GM04503 (cell line): ENCODE data around the gene NUDT14.
A peak's percentile ranks its signal among the peaks of the same experiment; 100 is the strongest.

Experiments
- DNase-seq: peaks from one replicate; pipeline ENCODE4 v3.0.0-alpha.2; 2012; ENCODE audit warnings: low read depth

The NUDT14 gene

DNA sequence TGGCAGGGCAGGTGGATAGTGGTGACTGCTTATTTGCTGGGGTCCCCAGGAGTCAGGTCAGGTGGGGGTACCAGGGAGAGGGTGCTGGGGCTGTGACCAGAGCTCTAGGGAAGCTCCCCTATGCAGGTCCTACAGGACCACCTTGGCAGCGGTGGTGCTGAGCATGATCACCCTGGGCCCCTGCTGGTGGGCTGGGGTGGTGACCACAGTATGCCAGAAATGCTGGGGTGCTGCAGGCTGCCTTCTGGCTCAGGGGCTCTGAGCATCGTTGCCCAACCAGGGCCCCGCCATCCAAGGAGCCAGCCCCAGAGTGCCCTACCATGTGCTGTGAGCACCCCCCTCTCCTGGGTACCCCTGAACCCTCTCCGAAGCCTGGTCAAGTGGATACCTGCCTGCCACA is 17.5 kb upstream of the NUDT14 start:
- DNase-seq = no peak

GRCh38 chr14:105197211-105197641 is 16.1 kb upstream of the NUDT14 start:
- DNase-seq = peak; percentile 30

- no peak for DNase-seq
Observed at GRCh38 chr14:105196265-105196960, 15.3 kb upstream of the NUDT14 start.

- no peak for DNase-seq
Observed at GRCh38 chr14:105195522-105196264, 14.6 kb upstream of the NUDT14 start.

DNA sequence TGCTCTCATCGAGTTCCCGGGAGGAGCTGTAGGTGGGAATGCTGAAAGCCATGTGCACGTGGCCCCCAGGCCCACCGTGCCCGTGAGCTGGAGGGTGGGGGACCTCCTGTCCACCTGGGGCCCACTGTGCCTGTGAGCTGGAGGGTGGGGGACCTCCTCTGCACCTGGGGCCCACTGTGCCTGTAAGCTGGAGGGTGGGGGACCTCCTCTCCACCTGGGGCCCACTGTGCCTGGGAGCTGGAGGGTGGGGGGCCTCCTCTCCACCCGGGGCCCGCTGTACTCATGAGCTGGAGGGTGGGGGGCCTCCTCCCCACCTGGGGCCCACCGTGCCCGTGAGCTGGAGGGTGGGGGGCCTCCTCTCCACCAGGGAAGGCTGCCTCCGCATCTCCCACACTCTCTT is 13.9 kb upstream of the NUDT14 start:
- DNase-seq = no peak

DNA sequence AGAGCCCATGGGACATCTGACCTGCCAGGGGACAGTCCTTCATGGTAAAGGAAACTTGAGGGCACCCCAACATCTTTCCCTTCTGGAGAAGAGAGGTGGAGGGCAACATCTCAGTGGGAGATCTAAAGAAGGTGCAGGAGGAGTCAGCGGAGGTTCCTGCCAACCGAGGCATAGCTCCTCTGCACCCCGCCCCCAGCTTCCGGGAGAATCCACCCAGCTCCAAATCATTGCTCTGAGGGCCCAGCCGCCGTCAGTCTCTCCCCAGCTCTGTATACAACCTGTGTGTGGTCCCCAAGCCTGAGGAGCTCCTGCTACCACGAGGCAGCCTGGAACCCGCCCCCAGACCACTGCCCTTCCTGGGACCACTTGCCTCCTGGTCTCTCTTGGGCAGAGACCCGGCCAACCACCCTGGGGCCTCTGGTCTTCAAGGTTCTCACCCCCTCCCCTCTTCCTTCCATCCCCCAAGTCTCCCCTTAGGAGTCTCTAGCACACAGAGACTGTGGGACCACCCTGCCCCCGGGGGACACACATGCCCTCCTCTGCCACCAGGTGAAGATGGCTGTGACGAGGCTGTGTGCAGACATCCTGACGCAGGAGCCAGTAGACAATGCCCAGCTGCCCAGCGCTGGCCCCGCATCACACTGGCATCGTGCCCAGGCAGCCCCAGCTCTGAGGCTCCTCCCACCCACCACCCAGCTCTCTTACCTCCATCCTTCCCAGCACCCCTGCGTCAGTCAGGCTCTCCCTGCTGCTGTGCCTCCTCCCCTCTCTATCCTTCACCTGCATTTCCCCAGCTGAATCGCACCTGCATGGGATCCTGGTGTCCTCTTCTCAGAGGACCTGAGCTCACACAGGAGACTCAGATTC is 13.0 kb upstream of the NUDT14 start:
- DNase-seq = no peak

- DNase-seq = no peak
Observed at GRCh38 chr14:105192866-105193731, 12.0 kb upstream of the NUDT14 start.

DNA sequence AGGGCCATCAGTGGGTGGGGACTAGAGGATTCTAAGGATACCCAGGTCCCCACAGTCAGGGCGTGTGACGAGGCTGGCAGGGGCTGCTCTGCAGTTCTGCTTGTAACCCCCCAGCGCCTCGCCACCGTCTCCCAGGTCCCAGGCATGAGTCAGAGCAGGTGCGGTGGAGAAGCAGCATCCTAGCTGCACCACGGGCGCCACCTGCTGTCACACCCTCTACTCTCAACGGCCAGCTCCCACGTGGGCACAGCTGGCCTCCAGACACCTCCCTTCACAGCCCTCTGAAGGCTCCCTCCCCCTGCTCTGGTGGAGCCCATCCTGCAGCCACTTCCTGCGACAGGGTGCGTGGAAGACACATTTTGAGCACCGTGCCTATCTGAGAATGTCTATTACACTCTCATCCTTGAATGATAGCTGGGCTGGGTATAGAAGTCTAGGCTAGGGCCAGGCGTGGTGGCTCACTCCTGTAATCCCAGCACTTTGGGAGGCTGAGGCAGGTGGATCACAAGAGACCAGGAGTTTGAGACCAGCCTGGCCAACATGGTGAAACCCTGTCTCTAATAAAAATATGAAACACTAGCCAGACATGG is 6.9 kb upstream of the NUDT14 start:
- no peak for DNase-seq

DNA sequence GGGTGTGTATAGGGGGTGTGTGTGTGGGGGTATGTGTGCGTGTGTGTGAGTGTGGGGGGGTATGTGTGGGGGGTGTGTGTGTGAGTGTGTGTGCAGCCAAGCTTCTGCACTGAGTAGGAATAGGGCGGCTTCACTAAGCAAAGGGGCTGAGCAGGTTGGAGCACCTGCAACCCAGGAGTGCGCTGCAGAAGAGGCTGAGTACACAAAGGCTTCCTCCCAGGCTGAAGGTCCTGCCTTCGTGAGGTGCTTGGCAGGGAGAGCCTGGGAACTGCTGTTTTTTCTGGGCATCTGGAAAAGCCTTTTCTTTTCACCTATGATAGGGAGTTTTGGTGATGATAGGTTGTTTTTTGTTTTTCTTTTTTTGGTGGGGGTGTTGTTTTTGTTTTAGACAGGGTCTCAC is 6.0 kb upstream of the NUDT14 start:
- DNase-seq = no peak

GRCh38 chr14:105185973-105186372 is 4.9 kb upstream of the NUDT14 start:
- no peak for DNase-seq

DNA sequence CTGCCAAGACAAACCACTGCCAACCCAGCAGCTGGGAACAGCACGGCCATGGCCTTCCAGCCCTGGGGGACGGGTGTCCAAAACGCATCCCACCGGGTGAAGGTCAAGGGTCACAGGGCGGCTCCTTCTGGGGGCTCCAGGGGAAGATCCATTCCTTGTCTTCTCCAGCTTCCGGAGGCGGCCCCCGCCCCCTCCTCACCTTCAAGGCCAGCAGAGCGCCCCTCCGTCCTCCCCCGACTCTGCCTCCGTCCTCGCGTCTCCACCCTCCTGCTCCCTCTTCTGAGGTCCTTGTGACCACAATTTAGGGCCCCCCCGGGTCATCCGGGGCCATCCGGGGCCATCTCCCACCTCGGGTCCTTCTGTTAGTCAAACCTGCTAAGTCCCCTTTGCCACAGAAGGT is 3.9 kb upstream of the NUDT14 start:
- DNase-seq = no peak

DNA sequence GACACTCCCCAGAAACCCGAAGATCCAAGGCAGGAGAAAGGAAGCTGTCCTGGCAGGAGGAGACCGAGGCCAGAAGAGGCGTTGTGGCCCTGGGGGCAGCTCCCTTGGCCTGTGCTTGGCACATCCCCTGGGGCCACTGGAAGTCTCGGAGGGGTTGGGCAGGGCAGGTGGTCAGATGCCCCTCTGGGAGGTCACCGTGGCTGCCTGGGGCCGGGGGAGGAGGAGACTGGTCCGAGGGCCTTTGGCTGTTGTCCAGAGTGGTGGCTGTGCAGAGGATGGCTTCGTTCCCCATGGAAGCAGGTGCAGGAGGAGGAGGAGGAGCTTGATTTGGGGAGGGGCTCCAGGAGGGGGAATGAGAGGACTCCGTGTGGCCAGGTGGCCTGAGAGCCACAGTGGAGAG is 3.3 kb upstream of the NUDT14 start:
- no peak for DNase-seq

GRCh38 chr14:105182296-105183020 is 1.3 kb upstream of the NUDT14 start:
- no peak for DNase-seq

DNA sequence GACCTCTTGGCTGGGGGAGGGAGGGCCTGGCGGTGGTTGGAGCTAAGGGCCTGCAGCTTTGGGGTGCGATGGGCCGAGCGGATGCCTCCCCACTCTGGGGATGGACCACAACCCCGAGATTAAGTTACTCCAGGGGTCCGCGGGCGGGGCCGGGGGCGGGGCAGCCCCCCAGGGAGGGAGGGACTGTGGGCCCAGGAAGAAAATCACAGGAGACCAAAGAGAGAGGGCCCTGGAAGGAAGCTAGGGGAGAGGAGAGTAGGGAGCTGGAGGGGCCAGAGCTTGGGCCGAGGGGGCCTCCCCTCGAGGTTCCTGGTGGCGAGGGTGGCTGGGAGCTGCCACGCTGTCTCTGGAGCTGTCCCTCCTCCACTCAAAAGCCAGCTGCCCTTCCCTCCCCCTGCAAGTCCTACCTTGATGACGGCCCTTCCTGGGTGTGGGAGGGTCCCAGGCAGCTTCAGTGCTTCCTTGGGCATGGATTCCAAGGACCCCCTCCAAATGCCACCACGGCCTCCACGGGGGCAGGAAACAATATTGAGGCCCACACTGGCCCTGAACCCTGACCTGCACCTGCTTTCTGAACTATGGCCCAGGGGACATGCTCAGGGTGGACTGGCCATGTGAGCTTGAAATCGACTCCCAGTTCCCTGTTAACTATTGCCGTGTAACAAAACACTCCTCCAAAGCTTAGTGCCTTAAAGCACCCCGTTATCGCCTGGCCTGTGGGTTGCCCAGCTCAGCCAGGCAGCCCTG is 610 bp upstream of the NUDT14 start:
- no peak for DNase-seq

DNA sequence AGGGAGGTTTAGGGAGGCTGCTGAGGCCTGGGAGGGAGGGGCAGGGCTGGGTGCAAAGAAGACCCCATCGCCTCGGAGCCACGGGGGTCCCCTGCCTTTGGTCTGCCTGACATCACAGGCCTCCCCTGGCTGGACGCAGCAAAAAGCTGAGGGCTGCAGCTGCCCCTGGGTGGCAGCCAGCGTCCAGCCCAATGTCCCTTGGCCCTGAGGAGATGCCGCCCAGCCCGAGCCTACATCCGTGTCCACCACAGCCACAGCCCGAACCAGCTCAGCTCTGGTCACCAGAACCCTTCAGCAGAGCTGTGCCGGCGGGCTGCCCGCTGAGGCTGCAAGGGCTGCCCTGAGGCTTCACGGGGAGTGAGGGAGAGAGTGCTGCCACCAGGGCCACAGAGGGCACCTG is 1.9 kb downstream of the NUDT14 start:
- DNase-seq = no peak

DNA sequence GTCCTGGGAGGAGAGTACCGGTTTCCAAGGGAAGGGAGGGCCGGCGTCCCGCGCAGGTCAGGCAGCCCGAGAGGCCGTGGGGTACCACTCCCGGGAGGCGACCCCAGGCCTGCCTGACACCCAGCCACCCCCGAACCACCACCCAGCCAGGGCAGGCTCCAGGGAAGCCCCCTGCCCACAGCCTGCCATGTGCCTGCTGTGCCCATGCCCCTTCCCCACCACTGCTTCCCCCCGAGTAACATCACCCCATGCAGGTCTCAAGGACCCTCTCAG is 2.3 kb downstream of the NUDT14 start:
- no peak for DNase-seq

- DNase-seq = no peak
Observed at GRCh38 chr14:105178069-105178867, 2.8 kb downstream of the NUDT14 start.

- no peak for DNase-seq
Observed at GRCh38 chr14:105177082-105177481, 4.0 kb downstream of the NUDT14 start.

DNA sequence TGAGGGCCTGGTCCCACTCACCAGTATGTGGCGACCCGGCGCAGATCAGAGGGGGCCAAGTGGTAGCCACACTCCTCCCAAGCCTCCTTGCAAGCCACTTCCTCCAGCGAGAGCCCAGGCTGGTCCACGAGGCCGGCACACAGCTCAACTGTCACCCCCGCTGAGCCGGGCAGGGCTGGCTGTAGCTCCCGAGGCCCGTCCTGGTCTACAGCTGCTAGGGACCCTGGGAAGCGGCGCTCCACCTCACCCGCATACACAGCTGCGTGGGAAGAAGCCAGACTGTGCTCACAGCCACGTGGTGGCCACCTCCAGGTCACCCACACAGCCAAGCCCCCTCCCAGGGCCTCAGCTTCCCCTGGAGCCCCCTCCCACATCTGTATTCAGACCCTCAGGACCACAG is 4.6 kb downstream of the NUDT14 start:
- no peak for DNase-seq
